Natural killer cell (primary cell): Measurements from ENCODE around the gene ASTN2. TPM values are rescaled to one million over a fixed set of nuclear protein-coding genes. Genes with fewer than 3 reads are reported as not detected.

Experiments used
- ATAC-seq, 3 donors: fragments of 150-1000 bp in 2 of 3; fragments of 200-7000 bp in 1 of 3; cut with Tn5 transposase; 1 replicate in 1 of 3; 2 replicates in 2 of 3; pipeline ENCODE4 v1.10.0; 2021; ENCODE audit warnings: mild to moderate bottlenecking in 2 of 3, moderate library complexity in 2 of 3
- DNase-seq, 2 donors: peaks; one replicate each; pipeline versions ENCODE4 v3.0.0 to v3.0.0-alpha.2; 2013 to 2021; ENCODE audit warnings: mixed read lengths in 1 of 2
- H3K27ac ChIP-seq: one replicate; pipeline ENCODE4 v1.5.1; 2013; ENCODE audit warnings: mild to moderate bottlenecking, low read length
- H3K27me3 ChIP-seq: one replicate; pipeline ENCODE4 v1.6.1; 2013; ENCODE audit warnings: low read length; ENCODE audit not compliant: control insufficient read depth, insufficient read depth
- H3K36me3 ChIP-seq: one replicate; pipeline ENCODE4 v1.6.1; 2013; ENCODE audit warnings: low read length; ENCODE audit not compliant: control insufficient read depth, insufficient read depth
- H3K4me1 ChIP-seq: one replicate; pipeline ENCODE4 v1.6.1; 2013; ENCODE audit warnings: low read length; ENCODE audit not compliant: control insufficient read depth, insufficient read depth
- H3K4me3 ChIP-seq: one replicate; pipeline ENCODE4 v1.5.1; 2013; ENCODE audit warnings: low read length
- H3K9me3 ChIP-seq: one replicate; pipeline ENCODE4 v1.6.1; 2013; ENCODE audit warnings: low read length; ENCODE audit not compliant: control insufficient read depth, insufficient read depth
- H3K27ac Mint-ChIP-seq, 2 donors: one replicate each; pipeline ENCODE4 v1.8.0; 2022; ENCODE audit warnings: mild to moderate bottlenecking in 2 of 2, mixed read lengths in 2 of 2, moderate library complexity in 1 of 2
- H3K27me3 Mint-ChIP-seq, 2 donors: one replicate each; pipeline ENCODE4 v1.8.0; 2022; ENCODE audit warnings: low read depth in 2 of 2, mixed read lengths in 2 of 2
- H3K36me3 Mint-ChIP-seq: one replicate; pipeline ENCODE4 v1.8.0; 2022; ENCODE audit warnings: mixed read lengths
- H3K4me1 Mint-ChIP-seq, 2 donors: one replicate each; pipeline ENCODE4 v1.8.0; 2022; ENCODE audit warnings: mixed read lengths in 2 of 2
- H3K4me3 Mint-ChIP-seq: one replicate; pipeline ENCODE4 v1.8.0; 2022; ENCODE audit warnings: mild to moderate bottlenecking, moderate library complexity, mixed read lengths
- H3K9me3 Mint-ChIP-seq, 2 donors: one replicate each; pipeline ENCODE4 v1.8.0; 2022; ENCODE audit warnings: mixed read lengths in 2 of 2
- WGBS: methylation state at CpG from one replicate; pipeline ENCODE4 v1.1.7; 2013; ENCODE audit warnings: missing lambda C conversion rate; ENCODE audit not compliant: insufficient coverage; 5-methylcytosine and 5-hydroxymethylcytosine counted together
- intact Hi-C: fragments of 100-400 bp; cut with micrococcal nuclease; formaldehyde crosslinking; loops from one replicate; pipeline ENCODE4 v1.14.2; 2022
- total RNA-seq, 4 donors: library from RNA; stranded (reverse); fragments of 120-200 nt in 1 of 4; gene quantifications; one replicate each; pipeline versions ENCODE4 v1.2.3 to v1.2.4, GENCODE V29; 2013 to 2022
- TF ChIP-seq, protein P1 (sequence below): fragments of 200-600 bp; IDR thresholded peaks from one replicate; pipeline ENCODE4 v1.8.0; 2022; ENCODE audit warnings: antibody characterized with exemption

Gene ASTN2
- total RNA-seq, 3 donors from 2014 or later (not counting 1 experiment from before 2014, with no cell fraction given): 3.0 to 3.5 (median 3.2) TPM

DNA sequence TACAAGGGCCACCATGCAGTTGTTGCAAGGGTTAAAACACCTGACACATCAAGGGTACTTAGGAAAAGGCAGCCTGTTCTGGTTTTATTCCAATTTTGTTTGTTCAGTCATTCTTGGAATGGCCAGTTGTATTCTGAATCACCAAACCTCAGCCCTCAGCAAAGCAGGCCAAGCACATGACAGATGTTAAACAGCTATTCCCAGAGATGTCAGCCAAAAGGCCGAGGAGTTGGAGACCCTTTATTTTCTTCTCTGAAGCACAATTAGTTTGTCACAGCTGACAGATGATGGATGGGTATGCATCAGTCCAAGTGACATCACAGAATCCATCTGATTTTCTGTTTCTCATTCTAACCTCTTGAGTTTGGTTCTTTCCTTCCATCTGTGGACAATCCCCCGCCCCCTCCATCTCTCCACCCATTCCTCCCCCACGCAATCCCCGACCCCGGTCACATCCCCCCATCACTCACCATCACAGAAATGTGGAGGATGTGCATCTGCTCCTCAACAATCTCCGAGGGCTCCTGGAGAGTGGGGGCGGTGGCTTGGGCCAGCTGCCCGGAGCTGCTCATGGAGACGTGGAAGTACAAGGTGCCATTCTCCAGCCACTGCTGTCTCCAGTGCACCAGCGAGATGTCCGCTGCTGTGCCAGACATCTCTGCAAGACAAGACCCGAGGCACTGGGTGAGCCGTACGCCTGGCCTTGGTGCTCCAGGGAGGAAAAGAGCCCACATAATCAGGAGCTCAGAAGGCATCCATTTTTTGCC lies 123.8 kb downstream of the ASTN2 start:
- Mint-ChIP-seq H3K4me1 (no peaks in the 10 kb centered on the region), H3K27me3 (no peaks in the 10 kb centered on the region), H3K9me3 (peaks cover 6 to 7% of the 10 kb centered on the region in 2 donors), H3K4me3 (no peak overlapping the region), H3K27ac (no peak overlapping the region), H3K36me3 (no peaks in the 10 kb centered on the region)
- Histone ChIP-seq H3K4me3 (no peak overlapping the region), H3K9me3 (no peaks in the 10 kb centered on the region), H3K36me3 (no peaks in the 10 kb centered on the region), H3K4me1 (no peaks in the 10 kb centered on the region), H3K27me3 (no peaks in the 10 kb centered on the region), H3K27ac (no peak overlapping the region)
- ATAC-seq (no peak), DNase-seq (no peak)
- TF ChIP-seq, protein P1, sequence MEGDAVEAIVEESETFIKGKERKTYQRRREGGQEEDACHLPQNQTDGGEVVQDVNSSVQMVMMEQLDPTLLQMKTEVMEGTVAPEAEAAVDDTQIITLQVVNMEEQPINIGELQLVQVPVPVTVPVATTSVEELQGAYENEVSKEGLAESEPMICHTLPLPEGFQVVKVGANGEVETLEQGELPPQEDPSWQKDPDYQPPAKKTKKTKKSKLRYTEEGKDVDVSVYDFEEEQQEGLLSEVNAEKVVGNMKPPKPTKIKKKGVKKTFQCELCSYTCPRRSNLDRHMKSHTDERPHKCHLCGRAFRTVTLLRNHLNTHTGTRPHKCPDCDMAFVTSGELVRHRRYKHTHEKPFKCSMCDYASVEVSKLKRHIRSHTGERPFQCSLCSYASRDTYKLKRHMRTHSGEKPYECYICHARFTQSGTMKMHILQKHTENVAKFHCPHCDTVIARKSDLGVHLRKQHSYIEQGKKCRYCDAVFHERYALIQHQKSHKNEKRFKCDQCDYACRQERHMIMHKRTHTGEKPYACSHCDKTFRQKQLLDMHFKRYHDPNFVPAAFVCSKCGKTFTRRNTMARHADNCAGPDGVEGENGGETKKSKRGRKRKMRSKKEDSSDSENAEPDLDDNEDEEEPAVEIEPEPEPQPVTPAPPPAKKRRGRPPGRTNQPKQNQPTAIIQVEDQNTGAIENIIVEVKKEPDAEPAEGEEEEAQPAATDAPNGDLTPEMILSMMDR: no peak
- intact Hi-C loops: no loop called here
- whole genome bisulfite sequencing: 91% methylated on average over 14 of the region's 14 CpGs

DNA sequence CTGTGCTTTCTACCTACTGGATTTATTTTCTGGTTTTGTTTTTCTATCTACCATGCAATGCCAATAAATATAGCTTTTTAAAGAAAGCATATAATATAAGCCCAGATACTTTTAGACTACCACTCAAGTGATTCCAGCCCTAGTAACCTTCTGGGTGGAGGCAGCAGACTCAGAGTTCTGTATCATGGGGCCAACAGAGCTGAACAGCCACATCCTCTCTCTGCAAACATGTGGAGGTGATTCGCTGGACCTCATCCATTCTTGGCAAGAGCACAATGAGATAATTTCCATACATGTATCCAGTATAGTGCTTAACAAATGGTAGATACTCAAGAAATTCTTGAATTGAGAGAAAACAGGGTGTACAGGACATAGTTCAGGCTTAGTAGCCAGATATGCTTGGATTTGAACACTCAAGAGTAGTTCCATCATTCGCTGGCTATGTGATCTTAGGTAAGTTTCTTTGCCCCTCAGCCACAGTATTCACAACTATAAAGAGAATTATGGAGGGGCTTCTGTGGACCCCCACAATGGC lies 124.5 kb downstream of the ASTN2 start:
- Mint-ChIP-seq H3K4me1 (no peaks in the 10 kb centered on the region), H3K27ac (no peak overlapping the region), H3K36me3 (no peaks in the 10 kb centered on the region), H3K4me3 (no peak overlapping the region), H3K27me3 (no peaks in the 10 kb centered on the region), H3K9me3 (peaks cover 3 to 6% of the 10 kb centered on the region in 2 donors)
- no peaks in the 10 kb centered on the region for H3K4me1 ChIP-seq
- no peak for DNase-seq
- H3K4me3 ChIP-seq: no peak overlapping the region
- H3K36me3 ChIP-seq: no peaks in the 10 kb centered on the region
- TF ChIP-seq, protein P1: no peak
- no peak overlapping the region for H3K27ac ChIP-seq
- H3K9me3 ChIP-seq: no peaks in the 10 kb centered on the region
- no peaks in the 10 kb centered on the region for H3K27me3 ChIP-seq
- intact Hi-C loops: no loop called here
- no peak for ATAC-seq
- 87% methylated on average over 2 of the region's 2 CpGs for WGBS

DNA sequence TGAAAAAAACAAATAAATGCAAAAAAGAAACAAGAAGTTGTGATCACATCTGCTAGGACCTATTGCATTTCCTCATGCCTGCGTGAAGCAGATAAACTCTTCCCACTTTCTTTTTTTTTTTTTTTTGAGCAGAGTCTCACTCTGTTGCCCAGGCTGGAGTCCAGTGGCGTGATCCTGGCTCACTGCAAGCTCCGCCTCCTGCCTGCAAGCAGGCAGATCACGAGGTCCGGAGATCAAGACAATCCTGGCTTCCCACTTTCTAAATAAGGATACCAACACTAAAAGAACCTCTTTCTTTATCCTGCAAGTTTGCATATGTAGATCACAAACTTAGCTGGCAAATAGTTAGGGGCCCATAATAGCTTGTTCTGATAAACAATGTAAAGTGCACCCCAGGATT lies 128.6 kb downstream of the ASTN2 start:
- H3K36me3 ChIP-seq: no peaks in the 10 kb centered on the region
- no peak overlapping the region for H3K27ac ChIP-seq
- Mint-ChIP-seq H3K27ac (no peak overlapping the region), H3K9me3 (peaks cover 4% of the 10 kb centered on the region in 2 donors), H3K36me3 (no peaks in the 10 kb centered on the region), H3K27me3 (no peaks in the 10 kb centered on the region), H3K4me1 (no peaks in the 10 kb centered on the region), H3K4me3 (no peak overlapping the region)
- ATAC-seq: no peak
- no peaks in the 10 kb centered on the region for H3K4me1 ChIP-seq
- DNase-seq: no peak
- H3K4me3 ChIP-seq: no peak overlapping the region
- TF ChIP-seq, protein P1: no peak
- no peaks in the 10 kb centered on the region for H3K9me3 ChIP-seq
- 64% methylated on average over 5 of the region's 5 CpGs for WGBS
- intact Hi-C loops: no loop called here
- H3K27me3 ChIP-seq: no peaks in the 10 kb centered on the region
